GM19328 (cell line): Measurements from ENCODE around the gene MAU2.

Experiments
- ATAC-seq: cut with Tn5 transposase; IDR thresholded peaks from one replicate; pipeline ENCODE4 v1.9.1; 2021; ENCODE audit warnings: mild to moderate bottlenecking, moderate library complexity; ENCODE audit not compliant: unreplicated experiment

Gene MAU2

DNA sequence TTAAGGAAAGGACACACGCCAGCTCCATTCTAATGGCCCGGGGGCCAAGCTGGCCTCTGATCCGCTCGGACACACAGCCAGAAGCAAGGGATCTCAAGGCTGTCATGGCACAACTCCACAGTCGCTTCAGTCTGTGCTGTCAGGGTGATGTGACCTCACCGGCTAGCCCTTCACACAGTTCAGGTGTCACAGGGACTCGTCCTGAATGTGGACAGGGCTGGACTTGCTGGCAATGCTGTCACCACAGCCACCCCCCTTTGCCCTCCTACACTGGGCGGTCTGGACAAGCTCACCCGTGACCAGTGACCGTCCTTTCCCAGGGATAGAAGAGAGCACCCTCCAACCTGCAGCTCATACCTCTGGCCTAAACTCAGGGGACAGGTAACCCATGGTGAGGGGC, 15.6 kb upstream of the MAU2 start:
- no peak for ATAC-seq

DNA sequence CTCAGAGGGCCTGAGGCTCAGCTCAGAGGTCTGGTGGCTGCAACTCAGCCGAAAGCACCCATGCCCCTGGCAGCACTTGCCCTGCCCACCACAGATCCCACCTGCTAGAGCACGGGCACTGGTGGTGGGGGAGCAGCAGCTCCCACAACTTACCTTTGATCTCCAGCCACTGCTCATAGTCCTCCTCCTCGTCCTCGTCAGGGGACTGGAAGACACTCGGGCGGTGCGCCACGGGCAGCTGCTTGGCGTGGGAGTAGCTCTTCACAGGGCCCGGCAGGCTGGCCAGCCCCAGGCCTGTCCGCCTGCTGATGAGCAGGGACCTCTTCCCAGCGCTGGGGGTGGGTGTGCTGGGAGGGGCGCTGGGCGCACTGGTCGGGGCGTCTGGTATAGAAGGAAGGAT, 14.9 kb upstream of the MAU2 start:
- no peak for ATAC-seq

DNA sequence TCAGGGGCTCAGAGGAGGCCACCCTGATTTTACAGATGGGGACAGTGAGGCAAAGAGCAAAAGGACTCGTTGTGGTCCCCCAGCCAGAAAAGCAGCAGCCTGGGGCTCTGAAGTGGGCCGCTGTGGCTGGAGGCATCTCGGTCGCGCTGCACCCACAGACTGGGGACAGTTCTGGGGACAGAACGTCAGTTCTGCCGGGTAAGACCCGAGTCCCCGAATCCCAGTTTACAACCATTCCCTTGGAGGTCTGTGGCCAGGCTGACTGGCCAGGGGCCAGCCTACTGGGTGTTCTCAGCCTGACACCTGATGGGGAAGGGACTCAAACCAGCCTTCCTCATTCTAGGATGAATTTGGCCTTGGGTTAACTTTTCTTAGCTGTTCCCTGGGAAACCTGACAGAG, 14.4 kb upstream of the MAU2 start:
- ATAC-seq, result no peak

DNA sequence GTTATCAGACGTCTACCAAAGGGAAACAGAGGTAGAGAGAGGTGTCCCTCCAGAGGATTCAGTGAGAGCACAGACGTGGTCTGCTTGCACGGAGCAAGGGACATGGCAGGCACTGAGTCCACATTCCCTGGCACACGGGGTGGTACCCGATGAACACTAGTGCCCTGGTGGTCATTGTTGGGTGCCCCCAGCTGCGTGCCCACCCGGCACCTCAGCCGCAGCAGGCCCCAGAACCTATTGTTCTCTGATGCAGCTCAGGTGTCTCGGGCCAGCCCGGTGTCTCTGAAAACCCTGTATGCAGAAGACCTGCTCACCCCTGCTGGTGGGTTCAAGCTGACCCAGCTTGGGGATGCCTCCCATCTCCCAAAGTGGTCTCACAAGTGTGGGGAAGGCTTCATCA, 12.3 kb upstream of the MAU2 start:
- no peak for ATAC-seq

DNA sequence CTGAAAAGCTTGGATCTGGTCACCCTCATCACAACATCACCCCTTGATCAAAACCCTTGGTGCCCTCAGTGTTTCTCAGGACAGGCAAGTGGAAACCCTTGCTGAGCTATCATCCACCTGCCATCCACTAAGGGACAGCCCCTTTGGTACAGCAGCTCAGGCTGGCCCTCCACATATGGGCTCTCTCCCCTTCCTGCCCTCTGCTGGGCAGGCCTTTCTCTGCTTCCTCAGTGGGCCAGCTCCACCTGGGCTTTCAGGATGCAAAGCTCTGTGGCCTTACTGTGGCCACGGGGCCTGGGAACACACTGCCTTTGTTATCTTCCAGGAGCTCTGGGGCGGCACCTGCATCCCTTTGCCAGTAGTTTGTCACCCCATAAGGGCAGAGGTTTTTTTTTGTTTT, 5.2 kb upstream of the MAU2 start:
- no peak for ATAC-seq

DNA sequence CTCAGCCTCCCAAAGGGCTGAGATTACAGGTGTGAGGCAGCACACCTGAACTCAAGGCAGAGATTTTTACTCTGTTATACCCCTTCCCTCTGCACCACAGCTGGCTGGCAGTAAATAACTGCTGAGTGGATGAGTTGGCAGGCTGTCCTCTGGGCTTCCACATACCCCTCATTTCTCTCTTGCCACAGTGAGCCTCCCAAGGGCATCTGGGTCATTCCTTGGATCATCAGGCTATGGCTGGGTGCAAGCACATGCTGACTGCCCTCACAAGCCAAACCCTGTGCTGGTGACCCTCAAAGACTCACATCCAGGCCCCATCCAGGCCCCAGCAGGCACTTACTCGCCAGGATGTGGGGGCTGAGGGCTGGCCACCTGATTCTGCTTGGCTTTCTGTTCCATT, 4.5 kb upstream of the MAU2 start:
- ATAC-seq, result no peak

DNA sequence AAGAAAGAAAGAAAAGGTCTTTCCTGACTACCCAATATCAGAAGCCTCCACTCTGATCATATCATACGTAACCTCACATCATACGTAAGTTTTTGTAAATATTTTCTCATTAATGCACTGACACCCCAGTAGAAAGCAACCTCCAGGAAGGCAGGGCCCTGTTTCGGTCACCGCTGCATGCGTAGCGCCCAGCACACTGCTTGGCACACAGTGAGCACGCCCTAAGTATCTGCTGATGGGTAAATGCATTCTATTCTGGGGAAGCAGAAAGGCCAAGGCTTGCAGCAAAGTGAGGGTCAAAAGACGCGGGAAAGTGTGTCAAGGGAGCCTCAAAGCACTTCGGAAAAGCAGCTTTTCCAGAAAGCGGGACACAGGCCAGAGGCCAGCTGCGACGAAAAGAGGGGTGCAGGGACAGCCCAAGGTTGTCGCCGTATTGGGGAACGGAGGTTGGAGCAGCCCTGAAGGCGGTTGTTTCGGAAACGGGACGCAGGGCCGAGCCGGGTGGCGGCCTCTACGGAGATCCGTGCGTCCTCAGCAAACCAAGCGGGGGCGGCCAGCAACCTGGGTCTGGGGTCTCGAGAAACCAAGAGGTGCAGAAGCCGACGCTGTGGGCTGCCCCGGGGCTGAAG, 783 bp upstream of the MAU2 start:
- ATAC-seq, result no peak

DNA sequence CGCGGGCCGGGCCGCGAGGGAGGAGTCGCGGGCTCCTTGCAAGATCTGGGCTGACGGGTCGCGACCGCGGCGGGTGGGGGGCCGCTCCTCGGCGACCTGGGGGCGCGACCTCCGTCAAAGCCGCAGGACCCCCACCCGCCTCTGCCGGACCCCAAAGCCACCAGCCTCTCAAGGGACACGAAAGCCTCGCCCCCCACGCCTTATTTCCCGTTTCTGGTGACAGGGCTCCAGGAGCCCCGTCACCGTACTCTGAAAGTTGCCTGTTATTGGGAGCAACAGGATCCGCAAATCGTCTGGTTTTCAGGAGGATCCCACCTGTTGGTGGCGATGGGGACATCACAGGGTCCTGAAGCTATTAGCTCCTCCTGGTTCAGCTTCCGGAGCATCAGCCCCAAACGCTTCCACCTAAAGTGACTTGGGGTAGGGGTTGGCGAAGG, 530 bp downstream of the MAU2 start:
- no peak for ATAC-seq

DNA sequence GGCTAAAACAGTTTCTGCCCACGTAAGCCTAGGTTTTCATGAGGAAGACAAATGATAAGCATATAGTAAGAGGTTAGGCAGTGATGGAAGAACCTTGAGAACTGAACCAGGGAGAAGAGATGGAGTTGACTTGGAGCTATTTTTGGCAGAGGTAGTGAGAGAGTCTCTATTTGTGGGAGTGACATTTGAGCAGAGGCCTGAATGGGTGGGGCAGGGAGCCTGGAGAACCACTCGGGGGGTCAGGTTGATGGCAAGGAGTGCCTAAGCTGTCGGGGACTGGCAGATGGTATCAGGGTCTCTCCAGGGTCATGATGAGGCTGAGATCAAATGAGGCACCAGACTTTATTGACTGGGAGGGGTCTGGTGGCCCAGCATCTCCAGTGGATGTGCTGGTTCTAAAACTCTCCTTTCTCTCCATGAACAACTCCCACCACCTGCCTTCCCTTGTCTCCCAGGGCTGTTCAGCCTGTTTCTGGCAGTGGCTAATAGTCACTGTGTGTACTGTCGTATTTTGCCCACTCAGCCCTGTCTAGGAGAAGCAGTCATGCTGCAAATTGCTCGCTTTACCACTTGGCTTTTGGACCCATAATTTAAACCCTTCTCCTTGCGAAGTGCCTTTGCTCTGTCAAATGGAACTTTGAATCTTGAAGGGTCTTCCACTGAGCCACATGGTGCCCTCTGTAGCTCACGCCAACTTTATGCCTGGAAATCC, 3.6 kb downstream of the MAU2 start:
- no peak for ATAC-seq

DNA sequence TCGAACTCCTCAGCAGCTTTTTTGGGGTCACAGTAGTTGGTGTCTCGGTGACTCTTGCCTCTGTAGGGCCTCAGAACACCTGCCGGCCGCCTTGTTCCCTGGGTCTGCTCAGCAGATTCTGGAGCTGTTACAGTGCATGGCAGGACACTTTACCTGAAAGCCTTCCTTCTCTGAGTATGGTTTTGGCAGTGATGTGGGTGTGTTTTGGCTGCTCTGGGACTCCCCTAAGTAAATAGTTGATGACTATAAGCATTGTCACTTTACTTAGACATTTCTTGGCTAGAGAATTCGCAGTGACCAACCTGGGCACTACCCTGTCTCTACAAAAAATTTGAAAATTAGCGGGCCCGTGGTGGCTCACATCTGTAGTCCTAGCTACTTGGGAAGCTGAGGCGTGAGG, 7.0 kb downstream of the MAU2 start:
- no peak for ATAC-seq

DNA sequence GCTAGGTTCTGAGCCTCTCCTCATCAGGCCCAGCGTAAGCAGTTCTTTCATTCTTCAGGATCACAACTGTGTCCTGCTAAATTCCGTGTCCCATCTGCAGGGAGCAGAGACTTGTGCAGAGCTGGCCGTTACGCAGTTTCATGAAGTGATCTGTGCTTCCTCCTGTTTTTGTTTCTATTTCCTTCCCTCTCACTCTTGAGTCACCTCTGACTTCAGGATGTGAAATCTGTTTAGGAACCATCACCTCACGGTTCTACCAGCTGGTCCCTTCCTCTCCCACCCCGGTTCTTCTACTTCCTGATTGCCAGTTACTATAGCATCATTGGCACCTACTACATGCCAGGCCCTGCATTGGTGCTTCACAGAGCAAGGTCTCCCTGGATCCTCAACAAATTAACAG, 8.5 kb downstream of the MAU2 start:
- no peak for ATAC-seq

DNA sequence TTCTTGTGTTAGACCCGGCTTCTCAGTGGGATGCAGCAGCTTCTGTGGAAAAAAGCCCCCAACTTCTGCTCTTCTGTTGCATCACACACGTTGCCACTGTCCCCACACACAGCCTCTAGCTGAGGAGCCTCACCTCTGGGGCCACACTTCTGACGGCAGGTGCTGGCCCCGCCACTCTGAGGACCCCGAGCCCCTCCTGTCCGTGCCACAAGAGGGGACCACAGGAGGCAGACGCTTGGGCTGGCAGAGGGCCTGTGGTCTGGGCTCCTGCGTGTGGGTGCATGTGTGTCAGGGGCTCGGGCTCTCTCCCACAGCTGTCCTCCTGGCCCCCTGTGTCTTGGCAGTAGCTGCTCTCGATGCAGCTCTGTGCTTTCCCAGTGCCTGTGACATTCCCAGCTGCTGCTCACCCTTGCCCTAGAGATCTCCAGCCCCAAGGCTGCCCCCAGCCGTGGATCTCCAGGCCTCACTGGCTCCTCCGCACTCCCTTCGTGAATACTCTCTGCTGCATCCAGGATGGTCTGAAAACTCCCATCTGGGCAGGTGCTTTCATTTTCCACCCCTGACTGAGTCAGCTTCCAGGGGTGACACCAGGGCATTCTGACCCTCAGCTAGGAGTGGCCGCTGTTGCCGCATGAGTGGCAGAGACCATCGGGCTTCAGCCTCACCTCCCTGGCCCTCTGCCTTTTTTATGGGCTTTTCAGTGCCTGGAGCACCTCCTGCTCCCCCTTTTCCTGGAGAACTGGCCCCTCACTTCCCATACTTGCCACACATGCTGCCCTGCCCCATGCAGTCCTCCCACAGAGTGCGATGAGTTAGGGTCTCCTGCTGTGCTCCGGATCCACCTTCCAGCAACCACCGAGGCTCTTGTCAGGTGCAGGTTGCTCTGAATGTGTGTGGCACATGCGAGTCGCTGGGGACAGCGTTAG, 13.7 kb downstream of the MAU2 start:
- no peak for ATAC-seq

DNA sequence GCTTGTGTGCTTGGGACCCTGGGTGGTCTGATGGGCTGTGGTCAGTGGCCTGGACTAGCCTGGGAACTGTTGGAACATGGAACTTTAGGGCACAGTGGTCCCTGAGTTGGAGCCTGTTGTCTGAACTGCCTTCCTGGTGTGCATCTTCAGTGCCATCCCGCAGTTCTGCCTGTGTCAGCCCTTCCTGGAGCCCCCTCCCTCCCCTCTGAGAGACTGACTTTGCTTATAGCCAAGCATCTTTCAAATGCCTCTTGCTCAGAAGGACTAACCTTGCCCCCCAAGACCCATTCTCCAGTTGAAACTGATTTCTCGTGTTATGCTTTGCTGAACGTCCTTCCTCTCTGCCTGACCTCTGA, 14.3 kb downstream of the MAU2 start:
- no peak for ATAC-seq

DNA sequence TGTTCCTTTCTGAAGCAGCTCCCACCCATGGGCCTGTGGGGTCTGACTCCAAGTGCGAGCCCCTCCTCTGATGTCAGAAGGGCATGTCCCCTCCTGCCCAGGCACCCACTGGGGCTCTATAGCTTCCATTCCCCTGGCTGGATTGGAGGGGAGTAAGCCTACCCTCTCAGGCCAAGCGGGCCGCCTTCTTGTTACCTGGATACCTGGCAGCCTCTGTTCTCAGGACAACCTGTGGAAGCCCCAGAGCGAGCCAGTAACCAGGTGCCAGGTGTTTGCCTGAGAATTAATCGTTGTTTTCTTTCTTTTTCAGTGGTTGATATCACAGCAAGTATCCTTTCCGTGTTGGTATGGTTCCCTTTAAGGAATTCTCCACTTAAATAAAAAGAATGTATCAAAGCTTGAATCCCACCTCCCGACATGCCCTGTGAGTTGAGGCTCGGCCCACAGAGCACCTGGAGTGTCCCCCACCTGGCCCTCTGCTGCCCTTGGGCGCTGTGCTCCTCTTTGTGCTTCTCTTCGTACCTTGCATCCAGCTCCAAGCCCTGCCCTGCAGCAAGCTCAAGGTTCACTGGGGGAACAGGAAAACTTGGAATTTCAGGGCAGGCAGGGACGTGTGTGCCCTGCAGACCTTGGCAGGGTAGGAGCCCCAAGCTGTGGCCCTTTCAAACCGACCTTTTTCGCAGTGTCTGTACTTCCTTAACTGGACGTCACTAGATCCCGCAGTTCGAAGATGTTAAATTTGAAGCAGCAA, 15.0 kb downstream of the MAU2 start:
- no peak for ATAC-seq

DNA sequence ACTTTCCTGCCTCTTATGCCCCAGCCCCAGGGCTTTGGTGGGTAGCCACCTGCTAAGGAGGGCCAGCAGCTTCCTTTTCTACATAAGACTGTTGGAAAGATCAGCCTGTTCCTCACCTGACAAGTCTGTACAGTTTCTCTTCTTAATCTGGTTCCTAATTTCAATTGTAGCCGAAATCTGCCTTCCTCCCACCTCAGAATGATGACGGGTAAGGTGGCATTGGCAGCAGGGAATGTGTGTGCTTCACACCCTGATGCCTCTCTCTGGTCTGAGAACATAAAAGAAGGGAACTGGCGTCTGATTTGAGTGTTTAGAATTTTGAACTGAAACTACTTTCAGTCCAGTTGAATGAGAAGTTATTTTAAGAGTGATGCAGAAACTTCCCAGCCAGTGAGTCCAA, 16.0 kb downstream of the MAU2 start:
- ATAC-seq, result no peak

DNA sequence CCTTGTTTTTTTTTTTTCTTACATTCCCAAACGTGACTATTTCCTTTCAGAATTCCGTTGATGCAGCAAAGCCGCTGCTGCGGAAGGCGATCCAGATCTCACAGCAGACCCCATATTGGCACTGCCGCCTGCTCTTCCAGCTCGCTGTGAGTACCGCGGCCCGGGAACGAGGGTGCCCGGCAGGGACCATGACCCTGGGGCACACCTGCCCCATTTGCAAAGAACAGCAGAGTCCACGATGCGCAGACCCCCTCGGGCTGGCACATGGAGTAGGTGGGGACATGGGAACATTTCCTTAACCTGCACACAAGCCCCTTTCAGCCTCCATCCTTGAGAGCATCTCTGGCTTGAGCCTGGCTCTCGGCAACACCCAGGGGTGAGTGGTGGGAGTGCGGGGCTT, 16.5 kb downstream of the MAU2 start:
- no peak for ATAC-seq

DNA sequence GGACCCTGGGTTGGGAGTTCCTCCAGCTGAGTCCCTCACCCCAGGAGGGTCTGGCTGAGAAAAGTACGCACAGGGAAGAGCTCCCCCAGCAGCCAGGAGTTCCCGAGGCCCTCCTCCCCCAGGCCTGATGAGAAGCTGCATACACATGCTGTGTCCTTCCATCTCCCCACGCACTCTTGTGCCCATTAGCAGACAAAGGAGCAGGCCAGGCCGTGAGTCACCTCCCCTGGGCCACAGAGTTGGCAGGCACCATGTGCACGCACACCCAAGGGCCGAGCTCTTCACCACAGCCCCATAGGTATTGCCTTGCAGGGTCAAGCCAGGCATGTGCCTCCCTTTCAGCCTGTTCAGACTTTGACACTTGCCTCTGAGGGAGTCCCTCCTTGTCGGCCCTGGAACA, 17.5 kb downstream of the MAU2 start:
- ATAC-seq, result no peak

DNA sequence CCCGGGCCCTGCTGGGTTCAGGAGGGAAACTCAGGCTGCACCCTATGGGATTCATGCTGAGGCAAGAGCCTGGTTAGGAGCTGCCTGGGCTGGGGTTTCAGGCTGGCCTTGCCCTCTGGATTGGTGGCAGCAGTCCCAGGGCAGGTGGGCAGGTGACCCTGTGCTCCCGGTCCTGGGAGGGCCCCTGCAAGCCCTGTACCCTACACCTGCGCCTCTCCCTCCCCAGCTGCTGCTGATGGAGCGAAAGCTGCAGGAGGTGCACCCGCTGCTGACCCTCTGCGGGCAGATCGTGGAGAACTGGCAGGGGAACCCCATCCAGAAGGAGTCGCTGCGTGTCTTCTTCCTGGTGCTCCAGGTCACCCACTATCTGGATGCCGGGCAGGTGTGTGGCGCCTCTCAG, 20.4 kb downstream of the MAU2 start:
- ATAC-seq, result no peak

DNA sequence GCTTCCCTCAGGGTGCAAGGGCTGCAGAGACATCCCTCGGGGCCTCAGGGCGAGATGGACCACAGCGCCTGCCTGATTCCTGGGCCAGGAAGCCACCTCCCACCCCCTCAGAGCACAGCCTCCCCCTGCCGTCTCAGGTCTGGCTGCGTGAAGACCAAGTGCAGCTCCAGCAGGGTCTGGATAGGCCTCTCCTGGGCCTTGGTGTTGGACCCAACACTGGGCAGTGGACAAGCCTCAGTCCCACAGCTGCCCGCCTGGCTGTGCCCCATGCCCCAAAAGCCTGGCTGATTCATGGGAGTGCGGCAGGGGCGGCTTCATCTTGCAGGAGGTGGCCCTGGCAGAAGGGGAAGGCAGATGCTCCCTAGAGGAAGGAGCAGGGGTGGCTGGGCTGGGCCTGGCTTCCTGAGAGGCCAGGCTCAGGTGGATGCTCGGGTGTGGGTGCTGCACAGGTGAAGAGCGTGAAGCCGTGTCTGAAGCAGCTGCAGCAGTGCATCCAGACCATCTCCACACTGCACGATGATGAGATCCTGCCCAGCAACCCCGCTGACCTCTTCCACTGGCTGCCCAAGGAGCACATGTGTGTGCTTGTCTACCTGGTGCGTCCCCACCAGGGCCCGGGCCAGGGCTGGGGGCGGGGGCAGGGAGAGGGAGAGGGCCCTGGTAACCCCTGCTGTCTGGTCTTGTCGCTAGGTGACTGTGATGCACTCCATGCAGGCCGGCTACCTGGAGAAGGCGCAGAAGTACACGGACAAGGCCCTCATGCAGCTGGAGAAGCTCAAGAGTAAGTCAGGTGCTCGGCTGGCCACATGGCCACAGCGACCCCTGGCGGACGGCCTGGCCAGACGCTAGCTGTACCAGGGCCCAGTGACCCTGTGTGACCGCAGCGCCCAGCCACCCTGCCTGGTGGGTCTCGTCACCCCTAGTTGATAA, 21.7 kb downstream of the MAU2 start:
- ATAC-seq, result no peak

DNA sequence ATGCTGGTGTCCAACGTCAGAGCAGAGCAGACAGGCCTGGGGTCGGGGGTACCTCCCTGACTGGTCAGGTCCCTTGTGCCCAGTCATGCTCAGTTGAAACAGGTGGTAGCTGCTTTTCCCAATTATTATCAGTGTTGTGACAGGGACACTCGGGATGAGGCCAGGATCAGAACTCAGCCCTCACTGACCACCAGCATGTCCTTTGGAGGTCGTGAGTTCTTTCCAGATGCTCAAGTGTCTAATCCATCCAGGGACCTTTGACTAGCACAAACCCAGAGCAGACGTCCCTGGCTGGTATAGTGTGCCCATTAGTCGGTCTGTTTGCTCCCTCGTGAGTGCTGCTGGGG, 22.4 kb downstream of the MAU2 start:
- ATAC-seq, result no peak
